DND-41 (cell line): ENCODE measurements around the gene ITPR2.

ENCODE experiments used
- ATAC-seq: fragments of 200-7000 bp; cut with Tn5 transposase; 3 replicates; pipeline ENCODE4 v1.9.1; 2021; ENCODE audit warnings: low read depth; ENCODE audit not compliant: insufficient read depth
- DNase-seq: peaks from one replicate; pipeline ENCODE4 v3.0.0-alpha.2; 2020
- H2AFZ ChIP-seq: 2 replicates; pipeline ENCODE4 v1.6.0; 2012; ENCODE audit warnings: low read depth, low read length
- H3K27ac ChIP-seq: 2 replicates; pipeline ENCODE4 v1.5.1; 2012; ENCODE audit warnings: low read length, inconsistent platforms
- H3K27me3 ChIP-seq: fragments of 200-600 bp; sonication (generic); 2 replicates; pipeline ENCODE4 v1.6.0; 2012; ENCODE audit warnings: low read length, mild to moderate bottlenecking, inconsistent platforms; ENCODE audit not compliant: insufficient read depth, poor library complexity
- H3K36me3 ChIP-seq: 2 replicates; pipeline ENCODE4 v1.5.1; 2012; ENCODE audit warnings: low read length, inconsistent platforms; ENCODE audit not compliant: insufficient read depth
- H3K4me1 ChIP-seq: 2 replicates; pipeline ENCODE4 v1.5.1; 2012; ENCODE audit warnings: mild to moderate bottlenecking, low read length; ENCODE audit not compliant: insufficient read depth
- H3K4me2 ChIP-seq: 2 replicates; pipeline ENCODE4 v1.6.0; 2012; ENCODE audit warnings: mild to moderate bottlenecking, moderate library complexity, low read length, inconsistent platforms; ENCODE audit not compliant: insufficient read depth
- H3K4me3 ChIP-seq, 2 experiments: fragments of 200-600 bp in 1 of 2; shearing (Covaris generic) in 1 of 2; 2 replicates each; pipeline ENCODE4 v1.5.1; 2012 to 2016; ENCODE audit warnings: inconsistent platforms in 2 of 2, low read length in 2 of 2, mild to moderate bottlenecking in 2 of 2, low read depth in 1 of 2, moderate library complexity in 1 of 2
- H3K79me2 ChIP-seq: 2 replicates; pipeline ENCODE4 v1.6.0; 2012; ENCODE audit warnings: low read length, inconsistent platforms; ENCODE audit not compliant: insufficient read depth
- H3K9ac ChIP-seq: 2 replicates; pipeline ENCODE4 v1.6.0; 2012; ENCODE audit warnings: low read depth, mild to moderate bottlenecking, inconsistent platforms, low read length, moderate library complexity
- H3K9me3 ChIP-seq: 2 replicates; pipeline ENCODE4 v1.5.1; 2012; ENCODE audit warnings: low read length, moderate library complexity, mild to moderate bottlenecking, inconsistent platforms; ENCODE audit not compliant: insufficient read depth, severe bottlenecking
- H4K20me1 ChIP-seq: 2 replicates; pipeline ENCODE4 v1.6.0; 2012; ENCODE audit warnings: low read length; ENCODE audit not compliant: insufficient read depth
- EZH2 ChIP-seq: IDR thresholded peaks from 3 replicates; pipeline ENCODE4 v1.6.1; 2012; ENCODE audit warnings: borderline replicate concordance, low read depth, mild to moderate bottlenecking, moderate library complexity, low read length, inconsistent platforms; ENCODE audit not compliant: severe bottlenecking
- TF ChIP-seq, protein P1 (sequence below): IDR thresholded peaks from 2 replicates; pipeline ENCODE4 v1.5.1; 2012; ENCODE audit warnings: borderline replicate concordance, low read length, moderate library complexity, mild to moderate bottlenecking; ENCODE audit not compliant: poor library complexity, severe bottlenecking; ENCODE audit errors: extremely low read depth

ITPR2 gene

DNA sequence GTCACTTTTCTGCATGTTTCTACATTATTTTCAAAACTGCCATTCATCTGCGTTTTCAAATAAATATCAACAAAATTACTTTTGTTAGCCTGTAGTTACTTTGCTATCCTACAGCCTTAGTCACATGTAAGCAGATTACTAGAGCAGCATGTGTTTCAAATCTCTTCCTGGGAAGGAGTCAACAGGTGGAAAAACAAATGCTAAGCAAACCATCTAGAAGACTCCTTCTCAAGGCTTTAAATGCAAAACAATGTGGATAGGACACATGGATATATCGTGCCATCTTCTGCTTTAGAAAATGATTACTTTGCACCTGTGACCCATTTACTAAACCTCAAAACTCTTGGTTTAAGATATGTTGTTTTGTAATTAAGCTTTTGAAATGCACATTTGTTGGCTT is 528.7 kb downstream of the ITPR2 start:
- Histone ChIP-seq H3K4me1 (no peaks in the 10 kb centered on the region), H3K36me3 (no peaks in the 10 kb centered on the region), H3K27me3 (no peaks in the 10 kb centered on the region), H3K4me2 (no peak overlapping the region), H4K20me1 (no peaks in the 10 kb centered on the region), H3K27ac (no peak overlapping the region), H3K9ac (no peak overlapping the region), H3K79me2 (no peaks in the 10 kb centered on the region), H2AFZ (no peak overlapping the region), H3K4me3 (no peak overlapping the region), H3K9me3 (no peaks in the 10 kb centered on the region)
- ATAC-seq (no peak), DNase-seq (no peak)
- TF ChIP-seq, protein P1, sequence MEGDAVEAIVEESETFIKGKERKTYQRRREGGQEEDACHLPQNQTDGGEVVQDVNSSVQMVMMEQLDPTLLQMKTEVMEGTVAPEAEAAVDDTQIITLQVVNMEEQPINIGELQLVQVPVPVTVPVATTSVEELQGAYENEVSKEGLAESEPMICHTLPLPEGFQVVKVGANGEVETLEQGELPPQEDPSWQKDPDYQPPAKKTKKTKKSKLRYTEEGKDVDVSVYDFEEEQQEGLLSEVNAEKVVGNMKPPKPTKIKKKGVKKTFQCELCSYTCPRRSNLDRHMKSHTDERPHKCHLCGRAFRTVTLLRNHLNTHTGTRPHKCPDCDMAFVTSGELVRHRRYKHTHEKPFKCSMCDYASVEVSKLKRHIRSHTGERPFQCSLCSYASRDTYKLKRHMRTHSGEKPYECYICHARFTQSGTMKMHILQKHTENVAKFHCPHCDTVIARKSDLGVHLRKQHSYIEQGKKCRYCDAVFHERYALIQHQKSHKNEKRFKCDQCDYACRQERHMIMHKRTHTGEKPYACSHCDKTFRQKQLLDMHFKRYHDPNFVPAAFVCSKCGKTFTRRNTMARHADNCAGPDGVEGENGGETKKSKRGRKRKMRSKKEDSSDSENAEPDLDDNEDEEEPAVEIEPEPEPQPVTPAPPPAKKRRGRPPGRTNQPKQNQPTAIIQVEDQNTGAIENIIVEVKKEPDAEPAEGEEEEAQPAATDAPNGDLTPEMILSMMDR, result no peak
- no peak for TF ChIP-seq EZH2

DNA sequence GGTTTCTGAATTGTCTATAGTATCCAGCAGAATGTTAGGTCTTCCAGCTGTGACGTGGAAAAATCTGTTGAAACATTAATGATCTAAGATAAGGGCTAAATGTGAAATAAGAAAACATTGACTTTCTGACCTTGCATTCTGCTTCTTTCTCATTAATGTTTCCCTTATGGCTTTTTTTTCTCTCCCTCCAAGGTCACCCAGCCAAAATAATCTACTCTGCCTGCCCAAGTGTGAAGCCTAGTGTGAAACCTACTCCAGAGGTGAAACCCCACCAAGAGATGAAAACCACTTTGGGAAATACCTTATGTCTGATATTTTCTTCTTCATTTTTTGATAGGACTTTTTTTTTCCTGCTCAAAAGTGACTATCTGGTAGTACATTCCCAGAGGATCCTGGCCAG is 529.6 kb downstream of the ITPR2 start:
- no peak overlapping the region for H2AFZ ChIP-seq
- H3K4me1 ChIP-seq, result no peaks in the 10 kb centered on the region
- H3K9me3 ChIP-seq, result no peaks in the 10 kb centered on the region

DNA sequence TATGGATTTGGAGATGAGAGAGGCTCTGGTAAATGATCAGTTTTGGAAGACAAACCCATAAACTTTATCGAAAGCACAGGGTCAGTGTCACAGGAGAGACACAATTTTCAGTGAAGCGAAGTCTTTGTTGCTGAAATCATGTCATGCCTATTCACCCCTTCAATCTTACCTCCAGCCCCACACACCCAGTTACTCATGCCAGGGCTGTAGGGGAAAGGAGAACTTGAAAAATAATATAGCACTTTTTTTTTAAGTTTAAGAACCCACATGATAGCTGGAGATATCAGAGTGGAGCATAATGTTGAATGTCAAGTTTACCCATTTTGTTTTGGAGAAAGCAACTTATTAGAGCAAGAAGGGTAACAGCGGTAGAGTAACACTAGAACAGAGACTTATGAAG is 530.2 kb downstream of the ITPR2 start:
- DNase-seq, result no peak
- Histone ChIP-seq H3K4me1 (no peaks in the 10 kb centered on the region), H4K20me1 (no peaks in the 10 kb centered on the region), H3K9me3 (no peaks in the 10 kb centered on the region), H3K9ac (no peak overlapping the region), H3K79me2 (no peaks in the 10 kb centered on the region), H3K27ac (no peak overlapping the region), H3K36me3 (no peaks in the 10 kb centered on the region), H3K27me3 (no peaks in the 10 kb centered on the region), H2AFZ (no peak overlapping the region), H3K4me2 (no peak overlapping the region), H3K4me3 (no peak overlapping the region)
- no peak for ATAC-seq
- TF ChIP-seq EZH2, result no peak
- TF ChIP-seq, protein P1, result no peak

More for the DNA sequence above, 529.6 kb downstream of the ITPR2 start:
- Histone ChIP-seq H3K27ac (no peak overlapping the region), H3K27me3 (no peaks in the 10 kb centered on the region), H3K79me2 (no peaks in the 10 kb centered on the region), H3K9ac (no peak overlapping the region), H3K4me2 (no peak overlapping the region), H4K20me1 (no peaks in the 10 kb centered on the region), H3K4me3 (no peak overlapping the region), H3K36me3 (no peaks in the 10 kb centered on the region)
- no peak for DNase-seq
- TF ChIP-seq EZH2, result no peak
- no peak for ATAC-seq

DNA sequence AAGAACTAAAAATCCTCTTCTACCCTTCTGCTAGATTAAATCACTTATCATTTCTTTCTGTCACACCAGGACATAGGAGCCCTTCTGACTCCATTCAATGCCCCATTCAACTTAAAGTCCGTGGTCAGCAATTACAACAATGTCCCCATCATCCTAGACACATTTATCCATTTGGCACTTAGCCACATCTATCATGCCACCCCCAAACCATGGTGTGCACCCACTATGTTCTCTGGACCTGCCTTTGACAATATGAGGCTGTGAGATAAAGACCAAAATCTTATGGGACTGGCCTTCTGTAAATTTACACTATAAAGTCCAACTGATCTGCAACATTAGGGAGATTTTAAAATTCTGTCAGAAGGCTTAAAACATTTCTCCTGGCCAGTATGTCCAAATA is 533.2 kb downstream of the ITPR2 start:
- ATAC-seq, result no peak
- TF ChIP-seq, protein P1, result no peak
- Histone ChIP-seq H3K27ac (no peak overlapping the region), H3K9ac (no peak overlapping the region), H2AFZ (no peak overlapping the region), H3K4me3 (no peak overlapping the region), H3K4me2 (no peak overlapping the region), H3K27me3 (no peaks in the 10 kb centered on the region), H4K20me1 (no peaks in the 10 kb centered on the region), H3K4me1 (no peaks in the 10 kb centered on the region), H3K36me3 (no peaks in the 10 kb centered on the region), H3K9me3 (no peaks in the 10 kb centered on the region), H3K79me2 (no peaks in the 10 kb centered on the region)
- DNase-seq, result no peak
